HG02970 (cell line): ENCODE data around the gene KIAA1191.
A peak's percentile ranks its signal among the peaks of the same experiment; 100 is the strongest.
"Not testable (repeated sequence)": the region's sequence is repeated elsewhere in the genome, so short reads cannot be mapped to it uniquely, and the experiment has no call there.

Experiments
- ATAC-seq: cut with Tn5 transposase; IDR thresholded peaks from one replicate; pipeline ENCODE4 v1.9.1; 2021; ENCODE audit warnings: mild to moderate bottlenecking, moderate library complexity, moderate number of reproducible peaks; ENCODE audit not compliant: unreplicated experiment, low FRiP score

The KIAA1191 gene, protein sequence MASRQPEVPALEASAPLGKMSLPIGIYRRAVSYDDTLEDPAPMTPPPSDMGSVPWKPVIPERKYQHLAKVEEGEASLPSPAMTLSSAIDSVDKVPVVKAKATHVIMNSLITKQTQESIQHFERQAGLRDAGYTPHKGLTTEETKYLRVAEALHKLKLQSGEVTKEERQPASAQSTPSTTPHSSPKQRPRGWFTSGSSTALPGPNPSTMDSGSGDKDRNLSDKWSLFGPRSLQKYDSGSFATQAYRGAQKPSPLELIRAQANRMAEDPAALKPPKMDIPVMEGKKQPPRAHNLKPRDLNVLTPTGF

DNA sequence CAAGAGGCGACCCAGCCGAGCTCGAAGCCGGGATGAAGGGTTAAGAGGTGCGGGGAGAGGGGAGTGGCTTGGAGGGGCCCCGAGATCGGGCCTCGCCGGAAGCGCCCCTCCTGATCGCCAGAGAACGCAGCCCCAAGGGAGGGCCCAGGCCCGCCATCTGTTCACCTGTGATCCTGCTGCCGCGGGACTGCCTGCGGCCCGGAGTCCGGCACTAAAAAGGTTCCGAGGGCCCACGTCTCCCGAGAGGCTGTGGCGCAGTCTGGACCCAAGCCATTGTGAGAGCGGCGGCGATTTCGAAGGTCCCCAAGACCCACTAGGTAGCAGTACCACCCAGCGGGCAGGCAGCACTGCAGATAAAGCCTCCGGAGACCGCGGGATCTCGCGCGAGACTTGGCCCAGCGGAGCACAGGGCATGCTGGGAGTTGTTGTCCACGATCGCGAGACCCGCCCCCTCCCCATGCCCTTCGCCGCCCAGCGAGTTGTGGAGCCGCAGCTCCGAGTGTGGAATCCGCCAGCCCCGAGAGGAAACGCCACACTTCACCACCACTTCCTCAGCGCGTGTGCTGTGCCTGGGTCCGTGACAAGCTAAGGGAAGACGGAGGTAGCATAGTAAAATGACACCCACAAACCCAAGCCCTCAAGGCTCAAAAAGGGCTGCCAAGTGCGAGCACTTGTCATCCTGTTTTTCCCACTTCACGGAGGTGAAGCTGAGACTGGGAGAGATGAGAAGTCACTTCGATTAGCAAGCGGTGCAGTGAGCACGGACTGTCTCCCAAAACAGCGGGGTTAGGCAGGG lies at the start of gene KIAA1191:
Gene KIAA1191 (minus strand): TSS at position 328 of the 796 bp plus-strand sequence. CDS start 2,256 bp downstream, outside the sequence.
- peak; percentile 85 for ATAC-seq

DNA sequence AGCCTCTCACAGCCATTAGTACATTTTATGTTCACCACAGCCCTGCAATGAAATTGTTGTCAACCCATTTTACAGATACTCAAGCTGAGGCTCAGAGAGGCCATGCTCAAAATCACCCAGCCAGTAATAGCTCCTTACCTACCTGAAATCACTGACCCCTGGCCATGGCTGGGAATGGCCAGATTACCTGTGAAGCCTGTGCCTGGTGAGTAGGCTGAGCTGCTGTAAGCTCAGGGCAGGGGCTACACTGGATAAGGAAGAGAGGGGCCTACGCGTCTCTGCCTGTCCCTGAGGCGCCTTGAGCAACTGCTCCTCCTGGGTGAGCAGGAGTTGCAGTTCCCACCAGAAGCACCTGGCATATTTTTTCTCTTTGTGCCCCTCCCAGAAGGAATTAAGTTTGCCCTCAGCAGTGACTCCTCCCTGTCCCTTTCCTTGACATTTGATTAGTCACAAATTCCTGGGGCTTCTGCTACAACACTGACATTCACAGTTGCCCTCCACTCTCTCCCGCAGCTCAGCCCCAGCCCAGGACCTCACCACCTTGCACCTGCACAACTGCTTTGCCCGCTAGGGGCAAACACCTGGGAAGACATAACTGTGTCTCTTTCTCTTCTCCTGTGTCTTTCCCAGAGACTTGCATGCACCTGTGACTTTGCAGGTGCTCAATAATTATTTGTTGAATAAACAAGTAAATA lies 49.1 kb upstream of the KIAA1191 start:
- no peak for ATAC-seq

DNA sequence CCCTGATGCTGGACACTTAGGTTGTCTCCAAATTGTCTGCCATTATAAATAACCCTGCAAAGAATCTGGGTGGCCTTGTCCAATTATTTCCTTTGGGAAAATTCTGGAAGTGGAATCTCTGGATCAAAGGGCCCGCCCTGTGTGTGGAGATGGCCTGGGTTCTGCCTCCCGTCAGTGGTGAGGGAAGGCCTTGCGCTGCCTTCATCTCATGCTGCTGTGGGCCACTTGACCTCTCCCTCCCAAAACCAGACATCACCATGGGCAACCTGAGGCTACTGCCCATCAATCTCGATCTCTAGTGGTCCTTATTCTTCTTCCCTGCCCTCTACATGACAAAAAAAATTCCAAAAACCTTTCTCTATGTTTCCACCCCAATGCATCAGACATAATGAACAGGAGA lies 48.2 kb upstream of the KIAA1191 start:
- no peak for ATAC-seq

DNA sequence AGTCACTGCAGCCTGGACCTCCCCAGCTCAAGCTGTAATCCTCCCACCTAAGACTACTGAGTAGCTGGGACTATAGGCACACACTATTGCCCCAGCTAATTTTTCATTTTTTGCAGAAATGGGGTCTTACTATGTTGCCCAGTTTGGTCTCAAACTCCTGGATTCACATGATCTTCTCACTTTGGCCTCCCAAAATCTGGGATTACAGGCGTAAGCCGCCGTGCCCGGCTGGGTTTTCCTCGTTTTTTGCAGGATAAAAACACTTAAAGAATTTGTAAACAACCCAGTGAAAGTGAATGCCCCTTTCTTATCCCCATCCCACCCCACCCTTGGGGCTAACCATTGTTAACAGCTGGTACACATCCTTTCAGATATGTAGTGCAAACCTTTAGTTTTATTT lies 47.0 kb upstream of the KIAA1191 start:
- no peak for ATAC-seq

DNA sequence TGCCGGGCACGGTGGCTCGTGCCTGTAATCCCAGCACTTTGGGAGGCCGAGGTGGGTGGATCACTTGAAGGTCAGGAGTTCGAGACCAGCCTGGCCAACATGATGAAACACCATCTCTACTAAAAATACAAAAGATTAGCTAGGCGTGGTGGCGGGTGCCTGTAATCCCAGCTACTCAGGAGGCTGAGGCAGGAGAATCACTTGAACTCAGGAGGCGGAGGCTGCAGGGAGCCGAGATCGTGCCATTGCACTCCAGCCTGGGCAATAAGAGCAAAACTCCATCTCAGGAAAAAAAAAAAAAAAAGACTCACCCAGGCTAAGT lies 46.6 kb upstream of the KIAA1191 start:
- not testable (repeated sequence) for ATAC-seq

DNA sequence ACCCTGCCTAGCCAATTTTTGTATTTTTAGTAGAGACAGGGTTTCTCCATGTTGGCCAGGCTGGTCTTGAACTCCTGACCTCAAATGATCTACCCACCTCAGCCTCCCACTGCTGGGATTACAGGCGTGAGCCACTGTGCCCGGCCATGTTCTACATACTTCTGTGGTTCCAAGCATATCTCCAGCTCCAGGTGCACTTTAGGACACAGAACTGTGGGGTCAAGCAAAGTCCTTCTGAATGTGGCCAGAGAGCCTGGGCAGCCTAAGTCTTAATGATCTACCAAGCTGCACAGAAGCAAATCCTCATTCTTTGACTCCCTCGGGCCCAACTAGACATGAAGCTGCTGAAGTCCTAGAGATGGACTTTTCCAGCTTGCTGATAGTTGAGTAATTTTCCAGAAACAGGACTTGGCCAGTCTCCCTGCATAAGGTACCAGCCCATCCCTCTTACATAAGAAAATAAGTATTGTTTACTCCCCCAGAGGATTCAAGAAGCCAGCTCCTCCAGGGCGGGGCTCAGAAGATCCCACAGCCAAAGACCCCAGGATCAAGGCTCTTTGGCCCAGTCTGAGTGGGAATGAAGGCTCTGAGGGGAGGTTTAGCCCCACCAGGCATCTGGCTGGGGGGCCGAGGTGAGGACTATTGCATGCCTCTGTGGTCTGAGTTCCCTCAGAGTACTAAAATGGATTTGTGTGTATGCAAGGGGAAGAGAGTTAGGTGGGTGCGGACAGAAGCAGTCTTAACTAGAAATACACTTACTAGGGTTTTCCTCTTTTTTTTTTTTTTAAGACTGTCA lies 46.1 kb upstream of the KIAA1191 start:
- ATAC-seq: no peak

DNA sequence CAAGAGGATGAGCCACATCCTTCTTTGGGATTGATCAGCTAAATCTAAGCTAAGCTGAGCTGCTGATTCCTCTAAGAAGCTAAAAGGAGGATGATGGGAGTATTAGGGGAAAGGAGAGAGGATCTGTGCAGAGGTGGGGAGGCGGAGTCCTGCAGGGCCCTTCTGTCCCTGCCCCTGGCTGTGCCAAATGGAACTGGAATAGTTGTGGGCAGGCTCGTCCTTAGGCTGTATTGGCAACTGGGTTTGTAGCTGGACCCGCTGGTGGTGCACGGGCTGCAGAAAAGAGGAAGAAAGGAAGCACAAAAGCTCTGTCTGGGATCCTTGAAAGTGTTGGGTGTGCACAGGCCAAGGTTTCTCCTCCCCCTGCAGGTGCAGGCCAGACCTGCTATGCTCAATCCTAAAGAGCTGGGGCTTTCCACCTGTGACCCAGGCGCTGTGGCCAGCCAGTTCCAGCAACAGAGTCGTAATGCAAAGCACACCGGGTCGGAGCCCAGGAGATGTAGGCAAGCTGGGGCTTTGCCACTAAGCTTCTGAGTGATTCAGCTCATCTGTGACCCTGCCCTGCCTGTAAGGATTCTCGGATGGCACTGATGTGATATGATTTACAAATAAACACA lies 45.0 kb upstream of the KIAA1191 start:
- no peak for ATAC-seq

DNA sequence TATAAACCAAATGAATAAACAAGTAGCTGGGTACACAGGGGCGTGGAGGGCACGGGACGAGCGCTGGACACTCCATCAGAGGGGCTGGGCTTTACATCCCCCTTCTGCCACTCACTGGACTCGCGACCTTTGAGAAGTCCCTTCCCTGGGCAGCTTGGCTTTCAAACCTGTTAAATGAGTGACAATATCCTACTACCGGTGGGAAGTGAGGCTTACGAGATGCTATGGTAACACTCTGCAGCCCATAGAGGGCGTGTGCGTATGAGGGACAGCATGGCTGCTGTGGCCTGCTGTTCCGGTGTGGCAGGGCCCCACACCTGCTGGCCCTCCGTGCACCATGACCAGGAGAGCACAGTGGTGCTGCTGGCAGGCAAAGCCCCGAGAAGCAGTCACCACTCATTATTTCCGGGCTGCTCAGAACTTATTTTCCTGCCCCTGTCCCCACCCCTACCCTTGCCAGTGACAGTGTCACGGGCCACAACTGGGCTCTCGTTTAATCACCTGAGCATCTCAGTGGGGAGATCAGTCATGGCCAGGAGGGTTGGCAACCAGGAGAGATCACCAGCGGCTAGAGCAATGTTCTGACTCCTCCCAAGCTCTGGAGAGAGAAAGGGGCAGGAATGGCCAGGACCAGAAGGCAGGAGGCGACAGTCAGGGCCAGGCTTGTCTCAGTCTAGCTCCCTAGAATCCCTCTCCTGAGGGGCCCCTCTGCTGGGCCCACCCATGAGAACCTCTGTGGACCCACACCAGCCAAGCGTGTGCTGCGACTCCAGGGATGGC lies 44.3 kb upstream of the KIAA1191 start:
- no peak for ATAC-seq

DNA sequence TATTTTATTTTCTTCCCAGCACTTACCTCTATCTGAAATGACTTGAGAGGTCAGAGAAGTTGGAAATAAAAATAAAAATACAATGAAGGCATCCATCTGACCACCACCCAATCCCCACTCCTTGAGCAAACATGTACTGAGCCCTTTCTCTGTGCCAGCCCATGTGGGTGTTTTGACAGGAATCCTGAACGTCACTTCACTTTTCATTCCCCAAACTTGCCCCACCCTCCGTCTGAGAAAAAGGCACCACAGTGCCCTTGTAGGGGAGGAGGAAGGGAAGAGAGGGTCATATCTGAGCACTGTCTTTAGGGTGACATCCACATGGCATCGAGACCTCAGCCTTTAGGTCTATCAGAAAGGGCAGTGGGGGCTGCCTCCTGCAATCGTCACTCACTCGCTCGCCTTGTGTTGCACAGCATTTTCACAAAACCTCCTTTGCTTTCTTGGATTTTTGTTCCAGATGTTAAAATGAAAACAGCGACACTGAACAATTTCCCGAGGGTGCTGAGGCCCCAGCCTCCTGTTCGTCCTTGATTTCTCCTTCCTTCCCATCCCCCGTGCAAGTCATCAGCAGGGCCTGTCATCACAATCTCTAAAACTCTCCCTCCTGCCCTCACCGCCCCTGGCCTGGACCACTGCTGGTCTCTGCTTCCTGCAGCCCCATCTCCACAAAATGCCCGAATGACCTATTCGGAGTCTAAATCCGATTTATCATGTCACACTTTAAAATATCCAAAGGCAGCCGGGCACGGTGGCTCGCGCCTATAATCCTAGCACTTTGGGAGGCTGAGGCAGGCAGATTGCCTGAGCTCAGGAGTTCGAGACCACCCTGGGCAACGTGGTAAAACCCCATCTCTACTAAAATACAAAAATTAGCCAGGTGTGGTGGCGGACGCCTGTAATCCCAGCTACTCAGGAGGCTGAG lies 40.0 kb upstream of the KIAA1191 start:
- ATAC-seq: no peak

DNA sequence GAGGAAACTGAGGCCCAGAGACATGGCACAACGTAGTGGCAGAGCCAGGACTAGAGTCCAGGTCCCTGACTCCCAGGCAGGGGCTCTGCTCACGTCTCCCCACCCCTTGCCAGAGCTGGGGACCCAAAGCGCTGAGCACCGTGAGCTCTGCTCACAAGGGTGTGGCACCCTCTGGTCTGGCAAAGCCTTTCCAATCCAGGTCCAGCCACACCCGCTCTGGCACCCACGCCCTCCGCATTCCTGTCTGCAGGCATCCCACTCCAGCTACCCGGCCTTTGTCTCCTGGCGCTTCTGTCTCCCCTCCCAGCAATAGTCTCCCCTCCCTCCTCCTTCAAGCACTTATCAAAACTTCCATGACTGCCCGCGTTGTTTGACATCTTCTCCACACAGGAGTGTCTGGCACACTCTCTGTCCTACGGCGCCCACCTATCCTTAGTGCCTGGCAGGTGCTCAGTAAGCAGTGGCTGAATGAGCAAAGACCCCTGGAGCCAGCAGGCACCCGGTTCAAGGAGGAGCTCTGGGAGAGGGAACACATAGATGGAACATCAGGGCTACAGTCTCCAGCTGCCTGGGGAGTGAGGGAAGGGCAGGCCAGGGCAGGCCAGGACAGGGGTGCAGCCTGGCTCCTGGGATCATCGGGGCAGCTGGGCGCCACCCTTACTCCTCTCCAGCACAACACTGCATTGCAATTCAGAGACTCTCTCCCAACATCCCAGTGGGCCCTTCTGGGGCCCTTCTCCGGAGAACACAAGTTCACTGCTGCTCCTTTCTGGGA lies 39.0 kb upstream of the KIAA1191 start:
- ATAC-seq: no peak

DNA sequence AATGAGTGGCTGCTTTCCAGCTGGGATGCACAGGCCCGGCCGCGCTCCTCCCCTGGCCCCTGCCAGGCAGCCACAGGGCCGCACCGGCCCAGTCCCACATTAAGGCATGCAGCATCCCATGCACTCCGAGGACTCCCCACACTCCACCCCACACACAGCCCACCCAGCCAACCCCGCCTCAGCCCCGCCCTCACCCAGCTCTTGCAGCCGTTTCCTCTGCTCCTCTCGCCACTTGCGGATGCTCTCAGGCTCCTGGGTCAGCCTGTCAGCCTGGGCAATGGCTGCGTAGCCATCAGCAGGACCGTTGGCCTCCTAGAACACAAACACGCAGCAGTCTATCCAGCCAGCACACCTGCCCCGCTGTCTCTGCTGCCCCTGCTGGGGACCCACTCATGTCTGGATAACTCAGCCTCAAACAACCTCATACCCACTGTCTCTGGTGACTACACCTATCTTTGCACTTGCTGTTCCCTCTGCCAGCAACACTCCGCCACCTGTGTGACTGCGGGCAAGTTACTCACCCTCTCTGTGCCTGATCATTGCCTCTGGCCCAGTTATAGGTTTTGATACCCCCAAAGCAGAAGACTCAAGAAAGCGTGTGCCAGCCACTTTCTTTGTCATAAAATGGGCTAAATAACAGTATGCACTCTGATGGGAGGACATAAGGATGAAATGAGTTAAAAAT lies 36.3 kb upstream of the KIAA1191 start:
- ATAC-seq: no peak

DNA sequence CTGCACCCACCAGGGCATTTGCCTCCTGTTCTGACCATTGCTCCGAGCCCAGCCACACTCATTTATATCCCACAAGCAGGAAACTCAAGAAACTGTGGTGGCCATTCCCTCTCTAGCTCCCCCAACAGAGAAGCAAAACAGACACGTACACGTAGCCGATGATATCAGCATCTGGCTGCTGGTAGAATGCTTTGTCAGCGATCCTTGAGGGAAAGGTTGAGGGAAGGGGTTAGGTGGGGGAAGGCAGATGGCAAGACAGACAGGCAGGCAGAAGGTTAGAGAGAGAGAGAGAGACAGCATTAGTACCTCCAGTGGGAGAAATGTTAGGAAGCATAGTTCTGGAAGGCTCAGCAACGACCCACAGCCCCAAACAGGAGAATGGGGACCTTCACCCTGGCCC lies 34.8 kb upstream of the KIAA1191 start:
- no peak for ATAC-seq

DNA sequence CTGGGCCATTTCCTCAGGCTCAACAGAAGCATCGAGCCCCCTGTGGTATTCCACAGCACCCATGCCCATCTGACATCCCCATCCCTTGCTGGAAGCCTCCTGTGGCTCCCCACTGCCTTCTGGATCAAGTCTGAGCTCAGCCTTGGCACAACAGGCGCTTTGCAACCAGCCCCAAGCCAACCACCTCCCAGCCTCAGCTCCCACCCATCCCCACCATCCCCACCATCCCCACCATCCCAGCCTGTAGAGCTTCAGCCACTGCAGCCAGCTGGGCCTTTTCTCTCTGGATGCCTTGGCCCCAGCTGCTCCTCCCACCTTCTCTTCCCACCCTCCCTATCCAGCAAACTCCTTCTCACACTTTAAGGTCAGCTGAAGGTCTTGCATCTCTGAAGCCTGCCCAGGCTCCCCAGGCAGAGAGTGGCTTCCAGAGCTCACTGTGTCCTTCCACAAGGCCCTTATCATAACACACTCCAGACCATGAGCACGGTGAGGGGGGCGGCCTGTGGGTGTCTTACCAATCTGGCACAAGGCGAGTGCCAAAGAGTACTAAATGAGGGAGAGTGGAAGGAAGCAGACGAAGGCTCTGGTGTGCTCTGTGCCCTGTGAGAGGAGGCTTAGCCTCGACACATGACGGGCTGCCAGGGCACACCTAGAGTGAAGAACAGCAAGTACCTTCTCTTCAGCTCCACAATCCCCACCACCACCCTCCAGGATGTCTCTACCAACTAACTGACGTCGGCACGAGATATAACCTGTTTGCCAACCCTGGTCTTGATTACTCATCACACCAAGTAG lies 33.5 kb upstream of the KIAA1191 start:
- no peak for ATAC-seq

DNA sequence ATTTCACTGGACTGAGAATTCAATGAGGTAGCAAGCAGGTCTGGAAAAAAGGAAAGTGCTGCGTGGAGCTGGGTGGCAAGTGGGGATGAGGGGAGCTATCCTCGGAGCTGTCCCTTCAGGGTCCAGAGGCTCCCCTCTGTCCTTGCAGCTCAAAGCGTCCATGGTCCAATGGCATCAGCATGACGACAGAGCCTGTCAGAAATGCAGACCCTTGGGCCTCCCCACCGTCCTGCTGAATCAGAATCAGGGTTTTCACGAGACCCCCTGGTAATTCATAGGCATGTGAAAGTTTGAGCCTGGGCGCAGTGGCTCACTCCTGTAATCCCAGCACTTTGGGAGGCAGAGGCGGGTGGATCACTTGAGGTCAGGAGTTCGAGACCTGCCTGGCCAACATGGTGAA lies 32.5 kb upstream of the KIAA1191 start:
- no peak for ATAC-seq

DNA sequence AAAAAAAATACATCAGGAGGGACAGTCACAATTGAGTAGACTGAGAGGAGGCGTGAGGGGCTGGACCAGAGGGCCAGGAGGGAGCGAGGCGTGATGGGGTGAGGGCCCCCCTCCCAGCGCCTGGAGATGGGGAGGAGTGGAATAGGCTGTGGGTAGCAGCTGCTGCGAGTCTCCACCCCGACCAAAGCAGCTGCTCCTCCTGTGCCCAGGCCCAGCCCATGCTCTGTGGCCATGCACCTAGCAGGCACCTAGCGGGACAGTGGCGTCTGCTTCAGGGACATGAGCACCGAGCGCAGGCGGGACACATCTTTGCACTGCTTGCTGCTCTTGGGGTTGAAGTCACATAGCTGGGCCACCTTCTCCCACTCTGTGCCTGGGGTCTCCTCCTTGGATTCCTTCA lies 31.0 kb upstream of the KIAA1191 start:
- ATAC-seq: no peak

DNA sequence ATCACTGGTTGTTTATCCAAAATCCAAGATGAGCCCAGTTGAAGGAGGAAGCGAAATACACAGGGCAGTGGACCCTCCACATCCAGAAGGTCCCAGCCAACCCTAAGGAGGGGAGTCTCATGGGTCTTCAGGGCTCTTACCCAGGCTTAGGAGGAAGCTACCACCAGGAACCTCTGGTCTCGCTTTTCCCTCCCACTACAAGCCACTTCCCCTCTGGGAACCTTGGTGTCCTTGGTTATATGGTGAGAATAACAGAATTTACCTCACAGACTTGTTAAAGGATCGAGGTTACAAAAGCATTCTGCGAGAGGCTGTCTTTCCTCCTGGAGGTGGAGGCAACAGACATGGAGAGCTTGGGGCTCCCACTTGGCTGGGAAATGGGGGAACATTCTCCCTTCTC lies 30.4 kb upstream of the KIAA1191 start:
- ATAC-seq: no peak
